Measurements from ENCODE around the gene DZIP1L.

DNA sequence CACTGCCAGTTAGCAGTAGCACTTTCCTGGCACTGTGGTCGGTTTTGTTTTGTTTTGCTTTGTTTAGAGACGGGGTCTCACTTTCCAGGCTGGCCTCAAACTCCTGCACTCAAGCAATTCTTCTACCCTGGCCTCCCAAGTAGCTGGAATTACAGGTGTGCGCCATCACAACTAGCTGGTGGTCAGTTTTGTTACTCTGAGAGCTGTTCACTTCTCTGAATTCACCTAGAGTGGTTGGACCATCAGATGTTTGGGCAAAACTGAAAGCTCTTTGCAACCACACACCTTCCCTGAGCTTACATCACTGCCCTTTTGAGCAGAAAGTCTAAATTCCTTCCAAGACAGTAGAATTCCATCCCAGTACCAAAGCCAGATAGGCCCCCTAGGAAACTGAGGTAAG, 82.8 kb downstream of the DZIP1L start:
- no peak for TF ChIP-seq POLR2A (IDR thresholded peaks at IDR 0.05)
- TF ChIP-seq, protein P1, sequence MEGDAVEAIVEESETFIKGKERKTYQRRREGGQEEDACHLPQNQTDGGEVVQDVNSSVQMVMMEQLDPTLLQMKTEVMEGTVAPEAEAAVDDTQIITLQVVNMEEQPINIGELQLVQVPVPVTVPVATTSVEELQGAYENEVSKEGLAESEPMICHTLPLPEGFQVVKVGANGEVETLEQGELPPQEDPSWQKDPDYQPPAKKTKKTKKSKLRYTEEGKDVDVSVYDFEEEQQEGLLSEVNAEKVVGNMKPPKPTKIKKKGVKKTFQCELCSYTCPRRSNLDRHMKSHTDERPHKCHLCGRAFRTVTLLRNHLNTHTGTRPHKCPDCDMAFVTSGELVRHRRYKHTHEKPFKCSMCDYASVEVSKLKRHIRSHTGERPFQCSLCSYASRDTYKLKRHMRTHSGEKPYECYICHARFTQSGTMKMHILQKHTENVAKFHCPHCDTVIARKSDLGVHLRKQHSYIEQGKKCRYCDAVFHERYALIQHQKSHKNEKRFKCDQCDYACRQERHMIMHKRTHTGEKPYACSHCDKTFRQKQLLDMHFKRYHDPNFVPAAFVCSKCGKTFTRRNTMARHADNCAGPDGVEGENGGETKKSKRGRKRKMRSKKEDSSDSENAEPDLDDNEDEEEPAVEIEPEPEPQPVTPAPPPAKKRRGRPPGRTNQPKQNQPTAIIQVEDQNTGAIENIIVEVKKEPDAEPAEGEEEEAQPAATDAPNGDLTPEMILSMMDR (IDR thresholded peaks at IDR 0.05) = no peak

Measured in Peyer's patch (tissue), 4 donors.